SW 1271 (cell line): ENCODE results near the gene MOK.
"Not testable (repeated sequence)": the region's sequence is repeated elsewhere in the genome, so short reads cannot be mapped to it uniquely, and the experiment has no call there.

Experiments
- DNase-seq, 2 experiments: peaks; one replicate each; lab custom pipeline; 2025; lab: John Stamatoyannopoulos, UW

The MOK gene

GRCh38 chr14:102248121-102248520 lies 56.8 kb downstream of the MOK start:
- no peak for DNase-seq

- no peak for DNase-seq
Measured at GRCh38 chr14:102246071-102246470, 58.9 kb downstream of the MOK start.

- not testable (repeated sequence) for DNase-seq
Measured at GRCh38 chr14:102243795-102244194, 61.2 kb downstream of the MOK start.

- no peak for DNase-seq
Measured at GRCh38 chr14:102241147-102241546, 63.8 kb downstream of the MOK start.

- DNase-seq, result not testable (repeated sequence)
Measured at GRCh38 chr14:102240481-102240880, 64.5 kb downstream of the MOK start.

GRCh38 chr14:102239231-102239630 lies 65.7 kb downstream of the MOK start:
- no peak for DNase-seq

GRCh38 chr14:102238766-102239165 lies 66.2 kb downstream of the MOK start:
- DNase-seq, result no peak

- no peak for DNase-seq
Measured at GRCh38 chr14:102238131-102238530, 66.8 kb downstream of the MOK start.

GRCh38 chr14:102236026-102236425 lies 68.9 kb downstream of the MOK start:
- no peak for DNase-seq

GRCh38 chr14:102235275-102235897 lies 69.6 kb downstream of the MOK start:
- DNase-seq, result no peak

GRCh38 chr14:102234331-102235264 lies 70.4 kb downstream of the MOK start:
- DNase-seq, result no peak

- no peak for DNase-seq
Measured at GRCh38 chr14:102233081-102233480, 71.9 kb downstream of the MOK start.

- no peak for DNase-seq
Measured at GRCh38 chr14:102232348-102232625, 72.7 kb downstream of the MOK start.

GRCh38 chr14:102231476-102232347 lies 73.3 kb downstream of the MOK start:
- no peak for DNase-seq

- no peak for DNase-seq
Measured at GRCh38 chr14:102230481-102231210, 74.3 kb downstream of the MOK start.

GRCh38 chr14:102229739-102230092 lies 75.2 kb downstream of the MOK start:
- no peak for DNase-seq

- DNase-seq, result no peak
Measured at GRCh38 chr14:102229071-102229738, 75.8 kb downstream of the MOK start.

- DNase-seq, result no peak
Measured at GRCh38 chr14:102227184-102227964, 77.6 kb downstream of the MOK start.

GRCh38 chr14:102226356-102227125 lies 78.4 kb downstream of the MOK start:
- DNase-seq, result no peak

- DNase-seq, result no peak
Measured at GRCh38 chr14:102225936-102226335, 79.0 kb downstream of the MOK start.
